HepG2 (cell line): ENCODE results near the gene DOCK11. TPM values are rescaled to one million over a fixed set of nuclear protein-coding genes. Genes with fewer than 3 reads are reported as not detected.

Experiments
- ATAC-seq: fragments of 200-7000 bp; cut with Tn5 transposase; 3 replicates; pipeline ENCODE4 v1.9.1; 2020; ENCODE audit warnings: mild to moderate bottlenecking, moderate library complexity
- BruUV-seq: library from RNA; stranded (reverse); fragments of 400-500 nt; replicated peaks from 2 replicates; lab custom pipeline; 2021; lab: Mats Ljungman, UMichigan
- CTCF ChIA-PET: fragments of 300-600 bp; formaldehyde crosslinking; extraction: SDS; loops from one replicate; lab custom pipeline; 2021; ENCODE audit warnings: low total read pairs, inconsistent platforms, low intra/inter-chr PET ratio; lab: Yijun Ruan, JAX
- POLR2A ChIA-PET: fragments of 350-600 bp; sonication (Branson Sonifier 250); formaldehyde crosslinking; loops from one replicate; lab custom pipeline; 2020; ENCODE audit warnings: antibody characterized with exemption, inconsistent platforms; lab: Yijun Ruan, JAX
- DNase-seq: peaks from one replicate; pipeline ENCODE4 v3.0.0-alpha.2; 2015; ENCODE audit warnings: low spot score
- FAIRE-seq: peaks from 3 replicates; lab custom pipeline; 2011; peaks lifted over from hg19 to GRCh38; lab: Jason Lieb, UNC
- H2AFZ ChIP-seq: one replicate; pipeline ENCODE4 v1.6.1; 2011; ENCODE audit warnings: low read length, inconsistent platforms
- H3K27ac ChIP-seq: fragments of 300-600 bp; 3 replicates; pipeline ENCODE4 v1.8.0; 2011; ENCODE audit warnings: mixed run types, mild to moderate bottlenecking, mixed read lengths, low read length, inconsistent platforms; ENCODE audit not compliant: insufficient read depth; ENCODE audit errors: extremely low read length
- H3K27me3 ChIP-seq, 2 experiments: fragments of 200-600 bp in 1 of 2; 2 replicates in 1 of 2; 3 replicates in 1 of 2; pipeline versions ENCODE4 v1.6.0 to v1.8.0; 2011; ENCODE audit warnings: low read length in 2 of 2, mild to moderate bottlenecking in 2 of 2, moderate library complexity in 2 of 2, inconsistent platforms in 1 of 2; ENCODE audit not compliant: insufficient read depth in 2 of 2, control insufficient read depth in 1 of 2
- H3K36me3 ChIP-seq, 2 experiments: fragments of 200-600 bp in 1 of 2; replicated peaks in 1 of 2; 2 replicates in 1 of 2; 3 replicates in 1 of 2; pipeline versions ENCODE4 v1.5.1 to v1.8.0; 2011; ENCODE audit warnings: low read length in 2 of 2, inconsistent platforms in 1 of 2; ENCODE audit not compliant: insufficient read depth in 2 of 2, control insufficient read depth in 1 of 2
- H3K4me1 ChIP-seq: 2 replicates; pipeline ENCODE4 v1.5.1; 2012; ENCODE audit warnings: low read length, inconsistent platforms; ENCODE audit not compliant: insufficient read depth
- H3K4me2 ChIP-seq: 2 replicates; pipeline ENCODE4 v1.6.0; 2011; ENCODE audit warnings: low read depth, low read length, inconsistent platforms
- H3K4me3 ChIP-seq, 3 experiments: fragments of 200-600 bp in 1 of 3; sonication (generic), shearing (Covaris generic) in 1 of 3; replicated peaks in 1 of 3; 2 replicates each; pipeline ENCODE4 v1.5.1; 2011 to 2016; ENCODE audit warnings: low read length in 3 of 3, inconsistent platforms in 2 of 3, low read depth in 2 of 3, mild to moderate bottlenecking in 2 of 3, control low read depth in 1 of 3, mixed read lengths in 1 of 3; ENCODE audit not compliant: insufficient read depth in 1 of 3
- H3K79me2 ChIP-seq: one replicate; pipeline ENCODE4 v1.6.1; 2011; ENCODE audit warnings: low read length, inconsistent platforms; ENCODE audit not compliant: insufficient read depth
- H3K9ac ChIP-seq: 2 replicates; pipeline ENCODE4 v1.6.0; 2011; ENCODE audit warnings: mild to moderate bottlenecking, low read depth, low read length, inconsistent platforms; ENCODE audit not compliant: insufficient read depth
- H3K9me3 ChIP-seq: 2 replicates; pipeline ENCODE4 v1.5.1; 2012; ENCODE audit warnings: mild to moderate bottlenecking, low read length
- H4K20me1 ChIP-seq: 2 replicates; pipeline ENCODE4 v1.6.0; 2011; ENCODE audit warnings: inconsistent platforms, mild to moderate bottlenecking, low read length, moderate library complexity; ENCODE audit not compliant: insufficient read depth
- ARID2 ChIP-seq: sonication (generic); formaldehyde crosslinking; IDR thresholded peaks from 2 replicates; pipeline ENCODE4 v1.8.1; 2022; ENCODE audit warnings: mild to moderate bottlenecking, missing genetic modification reagents, borderline replicate concordance
- GLI4 ChIP-seq: sonication (generic); formaldehyde crosslinking; IDR thresholded peaks from 2 replicates; pipeline ENCODE4 v1.5.1; 2020; ENCODE audit warnings: missing genetic modification reagents, mild to moderate bottlenecking, moderate library complexity, borderline replicate concordance
- KDM5B ChIP-seq: sonication (generic); formaldehyde crosslinking; IDR thresholded peaks from 2 replicates; pipeline ENCODE4 v1.4.0; 2020; ENCODE audit warnings: missing genetic modification reagents, mild to moderate bottlenecking, borderline replicate concordance
- NR3C1 ChIP-seq: sonication (generic); formaldehyde crosslinking; IDR thresholded peaks from 2 replicates; pipeline ENCODE4 v1.4.0; 2020; ENCODE audit warnings: missing genetic modification reagents
- SNRNP70 ChIP-seq: fragments of 200-400 bp; formaldehyde crosslinking; IDR thresholded peaks from 2 replicates; pipeline ENCODE4 v1.6.1; 2017; ENCODE audit warnings: mild to moderate bottlenecking, low read depth, low read length, moderate library complexity
- ZNF124 ChIP-seq: sonication (generic); formaldehyde crosslinking; IDR thresholded peaks from 2 replicates; pipeline ENCODE4 v1.4.0; 2020; ENCODE audit warnings: missing genetic modification reagents
- ZNF143 ChIP-seq: sonication (generic); formaldehyde crosslinking; IDR thresholded peaks from 2 replicates; pipeline ENCODE4 v1.4.0; 2020; ENCODE audit warnings: missing genetic modification reagents
- ZNF670 ChIP-seq: sonication (generic); formaldehyde crosslinking; IDR thresholded peaks from 2 replicates; pipeline ENCODE4 v1.8.0; 2022; ENCODE audit warnings: mild to moderate bottlenecking, missing genetic modification reagents, borderline replicate concordance
- ZNF720 ChIP-seq: sonication (generic); formaldehyde crosslinking; IDR thresholded peaks from 2 replicates; pipeline ENCODE4 v1.4.0; 2020; ENCODE audit warnings: missing genetic modification reagents
- WGBS: methylation state at CpG from one replicate; pipeline ENCODE4 v1.1.6; 2017; ENCODE audit warnings: low lambda C conversion rate; 5-methylcytosine and 5-hydroxymethylcytosine counted together
- in situ Hi-C: cut with HindIII; loops from 2 replicates; pipeline ENCODE4 v1.10.0; 2017; ENCODE audit warnings: low pct_unique_long_range_greater_than_20kb; ENCODE audit not compliant: extremely low pct_ligation_motif_present
- intact Hi-C: fragments of 100-400 bp; cut with micrococcal nuclease; formaldehyde crosslinking; loops from one replicate; pipeline ENCODE4 v1.10.0; 2022; ENCODE audit not compliant: unreplicated experiment
- polyA plus RNA-seq, 8 experiments: library from polyadenylated mRNA; depleted of rRNA in 3 of 8; stranded (reverse) in 7 of 8; unstranded in 1 of 8; fragments of >200 nt; fragmentation: Illumina TruSeq in 4 of 8; extraction: Trizol in 4 of 8; gene quantifications; 2 replicates each; pipeline versions ENCODE4 v1.2.1 to v1.2.3, GENCODE V29; 2011 to 2016; ENCODE audit warnings: low read depth in 4 of 8, missing spikeins in 1 of 8, mixed read lengths in 1 of 8; ENCODE audit not compliant: insufficient read depth in 1 of 8
- total RNA-seq, 5 experiments: library from RNA; depleted of rRNA; stranded (reverse); fragments of >200 nt; fragmentation: Illumina TruSeq; extraction: Trizol; gene quantifications; 2 replicates each; pipeline ENCODE4 v1.2.3, GENCODE V29; 2016; ENCODE audit warnings: low read depth in 1 of 5
- TF ChIP-seq, protein P1 (sequence below): sonication (generic); formaldehyde crosslinking; IDR thresholded peaks from 2 replicates; pipeline ENCODE4 v1.8.0; 2022; ENCODE audit warnings: mild to moderate bottlenecking, missing genetic modification reagents, moderate library complexity
- TF ChIP-seq, protein P2 (sequence below): sonication (generic); formaldehyde crosslinking; IDR thresholded peaks from 2 replicates; pipeline ENCODE4 v1.4.0; 2020; ENCODE audit warnings: mild to moderate bottlenecking, missing genetic modification reagents

DOCK11 gene
- total and polyA plus RNA-seq, 2 of the 13 experiments (the other 11 are each of a cell fraction or from before 2014, with no cell fraction given): 0.02 to 0.12 TPM

DNA sequence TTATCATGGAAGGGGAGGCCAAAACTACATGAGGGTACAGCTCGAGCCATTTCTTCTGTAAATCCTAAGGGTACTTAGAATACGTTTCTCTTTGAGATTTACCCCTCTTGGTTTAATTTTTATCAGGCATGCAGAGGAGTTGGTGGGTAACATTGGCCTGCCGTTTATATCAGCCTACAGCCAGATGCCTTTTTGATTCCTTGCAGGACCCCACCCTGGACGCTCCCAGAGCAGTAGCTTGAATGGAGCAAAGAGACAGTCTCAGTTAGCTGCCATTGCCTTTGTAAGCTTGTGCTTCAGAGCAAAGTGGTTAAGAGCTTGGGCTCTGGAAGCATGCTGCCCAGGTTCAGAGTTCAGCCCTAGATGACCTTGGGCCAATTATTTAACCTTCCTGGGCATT is 9.0 kb downstream of the DOCK11 start:
- Histone ChIP-seq H3K79me2 (no peaks in the 10 kb centered on the region), H3K27ac (no peak overlapping the region), H3K9ac (no peak overlapping the region), H3K27me3 (no peaks in the 10 kb centered on the region), H4K20me1 (no peaks in the 10 kb centered on the region), H3K9me3 (no peaks in the 10 kb centered on the region), H3K4me3 (no peak overlapping the region), H3K4me2 (no peak overlapping the region), H3K36me3 (no peaks in the 10 kb centered on the region), H3K4me1 (no peaks in the 10 kb centered on the region), H2AFZ (no peak overlapping the region)
- BruUV-seq: no TSS peak
- DNase-seq (no peak), ATAC-seq (no peak), FAIRE-seq (no peak)
- in situ Hi-C loops: no loop called here
- TF ChIP-seq, protein P1, sequence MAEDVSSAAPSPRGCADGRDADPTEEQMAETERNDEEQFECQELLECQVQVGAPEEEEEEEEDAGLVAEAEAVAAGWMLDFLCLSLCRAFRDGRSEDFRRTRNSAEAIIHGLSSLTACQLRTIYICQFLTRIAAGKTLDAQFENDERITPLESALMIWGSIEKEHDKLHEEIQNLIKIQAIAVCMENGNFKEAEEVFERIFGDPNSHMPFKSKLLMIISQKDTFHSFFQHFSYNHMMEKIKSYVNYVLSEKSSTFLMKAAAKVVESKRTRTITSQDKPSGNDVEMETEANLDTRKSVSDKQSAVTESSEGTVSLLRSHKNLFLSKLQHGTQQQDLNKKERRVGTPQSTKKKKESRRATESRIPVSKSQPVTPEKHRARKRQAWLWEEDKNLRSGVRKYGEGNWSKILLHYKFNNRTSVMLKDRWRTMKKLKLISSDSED: no peak
- TF ChIP-seq, protein P2, sequence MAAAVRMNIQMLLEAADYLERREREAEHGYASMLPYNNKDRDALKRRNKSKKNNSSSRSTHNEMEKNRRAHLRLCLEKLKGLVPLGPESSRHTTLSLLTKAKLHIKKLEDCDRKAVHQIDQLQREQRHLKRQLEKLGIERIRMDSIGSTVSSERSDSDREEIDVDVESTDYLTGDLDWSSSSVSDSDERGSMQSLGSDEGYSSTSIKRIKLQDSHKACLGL (CRISPR knock-in tag): no peak
- no peak for TF ChIP-seq ZNF143 (CRISPR knock-in tag)
- intact Hi-C loops: no loop called here
- CTCF ChIA-PET: no interaction called here
- 53% methylated on average over 4 of the region's 4 CpGs for WGBS
- POLR2A ChIA-PET: no interaction called here

DNA sequence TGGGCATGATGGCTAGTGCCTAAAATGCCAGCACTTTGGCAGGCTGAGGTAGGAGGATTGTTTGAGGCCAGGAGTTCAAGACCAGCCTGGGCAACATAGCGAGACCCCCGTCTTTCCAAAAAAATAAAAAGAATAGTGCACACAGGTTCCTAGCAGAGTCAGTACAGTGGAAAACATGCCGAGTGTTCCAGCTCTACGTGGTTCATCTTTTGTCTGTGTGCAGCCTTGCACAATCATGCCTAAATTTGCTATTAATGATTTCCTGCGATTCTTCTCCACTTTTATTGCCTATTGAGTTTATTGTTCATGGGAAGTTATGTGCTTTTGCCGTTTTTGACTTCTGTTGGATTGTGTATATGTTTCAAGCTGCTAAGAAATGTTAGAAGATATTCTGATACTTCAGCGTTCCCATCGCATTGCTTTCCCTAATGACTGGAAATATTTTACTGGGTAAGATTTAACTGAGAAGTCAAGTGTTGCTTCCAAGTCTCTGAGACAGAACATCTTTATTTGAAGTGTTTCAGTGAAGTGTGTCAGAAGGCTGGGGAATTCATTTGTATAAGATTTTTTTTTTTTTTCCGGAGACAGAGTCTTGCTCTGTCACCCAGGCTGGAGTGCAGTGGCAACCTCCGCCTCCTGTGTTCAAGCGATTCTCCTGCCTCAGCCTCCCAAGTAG is 11.3 kb downstream of the DOCK11 start:
- no peaks in the 10 kb centered on the region for H3K9me3 ChIP-seq
- in situ Hi-C loops: no loop called here
- intact Hi-C loops: no loop called here
- no peaks in the 10 kb centered on the region for H3K36me3 ChIP-seq
- FAIRE-seq (no peak), DNase-seq (no peak), ATAC-seq (no peak)
- WGBS: 59% methylated on average over 11 of the region's 11 CpGs
- ChIA-PET POLR2A (no interaction called here), CTCF (no interaction called here)
- H3K4me1 ChIP-seq: no peaks in the 10 kb centered on the region
- H3K4me2 ChIP-seq: no peak overlapping the region
- no peaks in the 10 kb centered on the region for H3K79me2 ChIP-seq
- H3K4me3 ChIP-seq: no peak overlapping the region
- no peak overlapping the region for H3K27ac ChIP-seq
- no peak overlapping the region for H3K9ac ChIP-seq
- H4K20me1 ChIP-seq: no peaks in the 10 kb centered on the region
- TF ChIP-seq GLI4 (CRISPR knock-in tag): no peak
- TF ChIP-seq ZNF670: no peak
- TF ChIP-seq SNRNP70: no peak
- no peak for TF ChIP-seq ZNF720
- TF ChIP-seq NR3C1 (CRISPR knock-in tag): no peak
- no peak for TF ChIP-seq ARID2 (CRISPR knock-in tag)
- TF ChIP-seq KDM5B (CRISPR knock-in tag): no peak
- no peak for TF ChIP-seq ZNF124 (CRISPR knock-in tag)
- no TSS peak for BruUV-seq
- H2AFZ ChIP-seq: no peak overlapping the region
- no peaks in the 10 kb centered on the region for H3K27me3 ChIP-seq
